ENCODE data around the gene KRT79. TPM values are rescaled to one million over a fixed set of nuclear protein-coding genes. Genes with fewer than 3 reads are reported as not detected.
"Not testable (repeated sequence)": the region's sequence is repeated elsewhere in the genome, so short reads cannot be mapped to it uniquely, and the experiment has no call there.

The KRT79 gene
- total RNA-seq, 1 donor from 2014 or later = not detected

- Mint-ChIP-seq H3K36me3 (no peaks in the 10 kb centered on the region), H3K4me1 (peaks cover 3% of the 10 kb centered on the region), H3K27me3 (ENCODE audit: low read depth) (peaks cover 38% of the 10 kb centered on the region), H3K4me3 (no peak overlapping the region), H3K27ac (no peak overlapping the region), H3K9me3 (no peaks in the 10 kb centered on the region)
- no peak for TF ChIP-seq CTCF (IDR thresholded peaks at IDR 0.05; ENCODE audit: unreplicated experiment)
- no peak for DNase-seq (ENCODE audit: low spot score in 2 of 2, unreplicated experiment in 2 of 2)
These were observed 36.6 kb downstream of the KRT79 start for GRCh38 chr12:52797529-52797894.

- no peak overlapping the region for H3K4me3 Mint-ChIP-seq
- H3K4me1 Mint-ChIP-seq = peaks cover 3% of the 10 kb centered on the region
- no peaks in the 10 kb centered on the region for H3K36me3 Mint-ChIP-seq
- H3K27me3 Mint-ChIP-seq (ENCODE audit: low read depth) = peaks cover 38% of the 10 kb centered on the region
- no peak for TF ChIP-seq CTCF (IDR thresholded peaks at IDR 0.05; ENCODE audit: unreplicated experiment)
- no peaks in the 10 kb centered on the region for H3K9me3 Mint-ChIP-seq
- no peak overlapping the region for H3K27ac Mint-ChIP-seq
- no peak for DNase-seq (ENCODE audit: low spot score in 2 of 2, unreplicated experiment in 2 of 2)
These were observed 37.1 kb downstream of the KRT79 start for GRCh38 chr12:52796839-52797528.

GRCh38 chr12:52796429-52796794 is 37.7 kb downstream of the KRT79 start:
- Mint-ChIP-seq H3K4me3 (no peak overlapping the region), H3K27ac (no peak overlapping the region), H3K9me3 (no peaks in the 10 kb centered on the region), H3K36me3 (no peaks in the 10 kb centered on the region), H3K4me1 (peaks cover 3% of the 10 kb centered on the region), H3K27me3 (ENCODE audit: low read depth) (peaks cover 42% of the 10 kb centered on the region)
- no peak for TF ChIP-seq CTCF (IDR thresholded peaks at IDR 0.05; ENCODE audit: unreplicated experiment)
- DNase-seq (ENCODE audit: low spot score in 2 of 2, unreplicated experiment in 2 of 2) = no peak

- DNase-seq (ENCODE audit: low spot score in 2 of 2, unreplicated experiment in 2 of 2) = no peak
- no peak for TF ChIP-seq CTCF (IDR thresholded peaks at IDR 0.05; ENCODE audit: unreplicated experiment)
- Mint-ChIP-seq H3K4me3 (no peak within 1 kb of the TSS), H3K27me3 (ENCODE audit: low read depth) (peaks cover 42% of the 10 kb centered on the region), H3K27ac (no peak within 1 kb of the TSS), H3K36me3 (no peaks in the 10 kb centered on the region), H3K4me1 (peaks cover 2% of the 10 kb centered on the region), H3K9me3 (no peaks in the 10 kb centered on the region)
These were observed 38.2 kb downstream of the KRT79 start, which contains the start of gene KRT3 for GRCh38 chr12:52795694-52796428. Gene KRT3 (minus strand): TSS chr12:52796117. CDS start chr12:52796042, 75 bp downstream.

GRCh38 chr12:52795332-52795674 is 38.8 kb downstream of the KRT79 start:
- H3K4me3 Mint-ChIP-seq; DNase-seq (ENCODE audit: low spot score in 2 of 2, unreplicated experiment in 2 of 2); H3K9me3 Mint-ChIP-seq; H3K27ac Mint-ChIP-seq; H3K36me3 Mint-ChIP-seq; H3K4me1 Mint-ChIP-seq: not testable (repeated sequence)
- H3K27me3 Mint-ChIP-seq (ENCODE audit: low read depth) = peaks cover 46% of the 10 kb centered on the region
